Measurements from ENCODE around the gene DNAJB8.

DNAJB8 gene

GRCh38 chr3:128427872-128428822 lies 38.5 kb downstream of the DNAJB8 start:
- DNase-seq (ENCODE audit: extremely low read depth in 1 of 2, low read depth in 1 of 2) = no peak

GRCh38 chr3:128427175-128427857 lies 39.4 kb downstream of the DNAJB8 start:
- no peak for DNase-seq (ENCODE audit: extremely low read depth in 1 of 2, low read depth in 1 of 2)

GRCh38 chr3:128426128-128426921 lies 40.4 kb downstream of the DNAJB8 start:
- DNase-seq (ENCODE audit: extremely low read depth in 1 of 2, low read depth in 1 of 2) = peak in 1 of 2 donors; percentile 43

- no peak for DNase-seq (ENCODE audit: extremely low read depth in 1 of 2, low read depth in 1 of 2)
These were observed 40.9 kb downstream of the DNAJB8 start for GRCh38 chr3:128425846-128426127.

- DNase-seq (ENCODE audit: extremely low read depth in 1 of 2, low read depth in 1 of 2) = no peak
These were observed 41.4 kb downstream of the DNAJB8 start for GRCh38 chr3:128425142-128425845.

GRCh38 chr3:128424508-128425069 lies 42.1 kb downstream of the DNAJB8 start:
- DNase-seq (ENCODE audit: extremely low read depth in 1 of 2, low read depth in 1 of 2) = no peak

GRCh38 chr3:128423525-128424147 lies 43.1 kb downstream of the DNAJB8 start:
- DNase-seq (ENCODE audit: extremely low read depth in 1 of 2, low read depth in 1 of 2) = no peak

- DNase-seq (ENCODE audit: extremely low read depth in 1 of 2, low read depth in 1 of 2) = no peak
These were observed 43.7 kb downstream of the DNAJB8 start for GRCh38 chr3:128422762-128423524.

GRCh38 chr3:128421966-128422365 lies 44.7 kb downstream of the DNAJB8 start:
- DNase-seq (ENCODE audit: extremely low read depth in 1 of 2, low read depth in 1 of 2) = no peak

GRCh38 chr3:128421439-128421836 lies 45.3 kb downstream of the DNAJB8 start:
- DNase-seq (ENCODE audit: extremely low read depth in 1 of 2, low read depth in 1 of 2) = no peak

GRCh38 chr3:128420720-128421438 lies 45.8 kb downstream of the DNAJB8 start:
- DNase-seq (ENCODE audit: extremely low read depth in 1 of 2, low read depth in 1 of 2) = no peak

- no peak for DNase-seq (ENCODE audit: extremely low read depth in 1 of 2, low read depth in 1 of 2)
These were observed 46.4 kb downstream of the DNAJB8 start for GRCh38 chr3:128420289-128420688.

GRCh38 chr3:128419311-128419710 lies 47.4 kb downstream of the DNAJB8 start:
- no peak for DNase-seq (ENCODE audit: extremely low read depth in 1 of 2, low read depth in 1 of 2)

GRCh38 chr3:128418900-128419299 lies 47.8 kb downstream of the DNAJB8 start:
- DNase-seq (ENCODE audit: extremely low read depth in 1 of 2, low read depth in 1 of 2) = no peak

GRCh38 chr3:128416578-128417211 lies 50.0 kb downstream of the DNAJB8 start:
- no peak for DNase-seq (ENCODE audit: extremely low read depth in 1 of 2, low read depth in 1 of 2)

GRCh38 chr3:128415773-128416577 lies 50.7 kb downstream of the DNAJB8 start:
- DNase-seq (ENCODE audit: extremely low read depth in 1 of 2, low read depth in 1 of 2) = no peak

- no peak for DNase-seq (ENCODE audit: extremely low read depth in 1 of 2, low read depth in 1 of 2)
These were observed 51.4 kb downstream of the DNAJB8 start for GRCh38 chr3:128415200-128415772.

Measured in activated CD8-positive, alpha-beta memory T cell treated with anti-CD3 and anti-CD28 coated beads for 1 hour (primary cell).